Adipocyte (in vitro differentiated cells): ENCODE measurements around the gene MCU.
"Not testable (repeated sequence)": the region's sequence is repeated elsewhere in the genome, so short reads cannot be mapped to it uniquely, and the experiment has no call there.

Experiments
- DNase-seq: peaks from one replicate; pipeline ENCODE4 v3.0.0-alpha.2; 2015; ENCODE audit warnings: low read depth
- H3K27me3 ChIP-seq: replicated peaks from 2 replicates; pipeline ENCODE4 v1.7.0; 2013; ENCODE audit warnings: mild to moderate bottlenecking, low read length, moderate library complexity; ENCODE audit not compliant: control insufficient read depth, insufficient read depth
- H3K36me3 ChIP-seq: 2 replicates; pipeline ENCODE4 v1.7.0; 2013; ENCODE audit warnings: low read length, mild to moderate bottlenecking, moderate library complexity; ENCODE audit not compliant: control insufficient read depth, insufficient read depth, severe bottlenecking
- H3K4me1 ChIP-seq: 2 replicates; pipeline ENCODE4 v1.7.0; 2013; ENCODE audit warnings: mild to moderate bottlenecking, low read length, moderate library complexity; ENCODE audit not compliant: control insufficient read depth, insufficient read depth
- H3K4me3 ChIP-seq: 2 replicates; pipeline ENCODE4 v1.7.0; 2013; ENCODE audit warnings: mild to moderate bottlenecking, low read length, moderate library complexity
- H3K9ac ChIP-seq: 2 replicates; pipeline ENCODE4 v1.7.0; 2013; ENCODE audit warnings: mild to moderate bottlenecking, low read length, moderate library complexity
- H3K9me3 ChIP-seq: 2 replicates; pipeline ENCODE4 v1.7.0; 2013; ENCODE audit warnings: mild to moderate bottlenecking, low read length, moderate library complexity; ENCODE audit not compliant: control insufficient read depth

MCU gene

GRCh38 chr10:72733989-72734388 is 42.0 kb downstream of the MCU start:
- H3K4me3 ChIP-seq: no peak overlapping the region
- no peak for DNase-seq
- H3K27me3 ChIP-seq: no peaks in the 10 kb centered on the region
- no peaks in the 10 kb centered on the region for H3K9me3 ChIP-seq
- peaks cover 47% of the 10 kb centered on the region for H3K4me1 ChIP-seq
- H3K36me3 ChIP-seq: no peaks in the 10 kb centered on the region
- no peak overlapping the region for H3K9ac ChIP-seq

GRCh38 chr10:72735288-72735936 is 43.5 kb downstream of the MCU start:
- H3K9ac ChIP-seq: no peak overlapping the region

GRCh38 chr10:72736176-72736827 is 44.4 kb downstream of the MCU start:
- H3K36me3 ChIP-seq: no peaks in the 10 kb centered on the region
- H3K4me1 ChIP-seq: peaks cover 43% of the 10 kb centered on the region
- DNase-seq: peak; percentile 81
- H3K9ac ChIP-seq: peak overlapping the region; percentile 40
- no peaks in the 10 kb centered on the region for H3K9me3 ChIP-seq
- peak overlapping the region; percentile 7 for H3K4me3 ChIP-seq
- no peaks in the 10 kb centered on the region for H3K27me3 ChIP-seq

More at GRCh38 chr10:72735288-72735936, 43.5 kb downstream of the MCU start:
- DNase-seq: no peak
- Histone ChIP-seq H3K4me3 (no peak overlapping the region), H3K27me3 (no peaks in the 10 kb centered on the region), H3K9me3 (no peaks in the 10 kb centered on the region), H3K36me3 (no peaks in the 10 kb centered on the region), H3K4me1 (peaks cover 45% of the 10 kb centered on the region)

- DNase-seq: no peak
- H3K36me3 ChIP-seq: no peaks in the 10 kb centered on the region
- peaks cover 43% of the 10 kb centered on the region for H3K4me1 ChIP-seq
- H3K9me3 ChIP-seq: no peaks in the 10 kb centered on the region
- H3K9ac ChIP-seq: peak overlapping the region; percentile 40
- H3K4me3 ChIP-seq: peak overlapping the region; percentile 7
- no peaks in the 10 kb centered on the region for H3K27me3 ChIP-seq
Measured at GRCh38 chr10:72736828-72737220, 44.9 kb downstream of the MCU start.

GRCh38 chr10:72737357-72737756 is 45.4 kb downstream of the MCU start:
- DNase-seq, H3K9ac ChIP-seq, H3K4me3 ChIP-seq, H3K36me3 ChIP-seq, H3K9me3 ChIP-seq, H3K27me3 ChIP-seq: not testable (repeated sequence)
- peaks cover 43% of the 10 kb centered on the region for H3K4me1 ChIP-seq

GRCh38 chr10:72738486-72738885 is 46.5 kb downstream of the MCU start:
- DNase-seq: peak; percentile 11

GRCh38 chr10:72740528-72740927 is 48.6 kb downstream of the MCU start:
- Histone ChIP-seq H3K4me1 (peaks cover 41% of the 10 kb centered on the region), H3K9me3 (no peaks in the 10 kb centered on the region), H3K36me3 (no peaks in the 10 kb centered on the region), H3K4me3 (no peak overlapping the region), H3K27me3 (no peaks in the 10 kb centered on the region), H3K9ac (no peak overlapping the region)
- DNase-seq: peak; percentile 43

More at GRCh38 chr10:72738486-72738885, 46.5 kb downstream of the MCU start:
- H3K4me1 ChIP-seq: peaks cover 43% of the 10 kb centered on the region
- peak overlapping the region; percentile 53 for H3K9ac ChIP-seq
- H3K36me3 ChIP-seq: no peaks in the 10 kb centered on the region
- peak overlapping the region; percentile 43 for H3K4me3 ChIP-seq
- H3K9me3 ChIP-seq: no peaks in the 10 kb centered on the region
- no peaks in the 10 kb centered on the region for H3K27me3 ChIP-seq

GRCh38 chr10:72742092-72742491 is 50.1 kb downstream of the MCU start:
- H3K9ac ChIP-seq: no peak overlapping the region
- peaks cover 41% of the 10 kb centered on the region for H3K4me1 ChIP-seq
- H3K27me3 ChIP-seq: no peaks in the 10 kb centered on the region
- H3K4me3 ChIP-seq: no peak overlapping the region
- no peaks in the 10 kb centered on the region for H3K36me3 ChIP-seq
- no peak for DNase-seq
- H3K9me3 ChIP-seq: no peaks in the 10 kb centered on the region

- no peak for DNase-seq
- H3K36me3 ChIP-seq: no peaks in the 10 kb centered on the region
- no peak overlapping the region for H3K9ac ChIP-seq
- no peaks in the 10 kb centered on the region for H3K9me3 ChIP-seq
- no peaks in the 10 kb centered on the region for H3K27me3 ChIP-seq
- peaks cover 42% of the 10 kb centered on the region for H3K4me1 ChIP-seq
- H3K4me3 ChIP-seq: no peak overlapping the region
Measured at GRCh38 chr10:72742797-72743196, 50.9 kb downstream of the MCU start.

GRCh38 chr10:72744566-72744965 is 52.6 kb downstream of the MCU start:
- Histone ChIP-seq H3K9ac (no peak overlapping the region), H3K4me3 (no peak overlapping the region), H3K9me3 (no peaks in the 10 kb centered on the region), H3K27me3 (no peaks in the 10 kb centered on the region), H3K4me1 (peaks cover 28% of the 10 kb centered on the region), H3K36me3 (no peaks in the 10 kb centered on the region)
- DNase-seq: no peak

GRCh38 chr10:72746426-72747363 is 54.8 kb downstream of the MCU start:
- Histone ChIP-seq H3K27me3 (no peaks in the 10 kb centered on the region), H3K36me3 (no peaks in the 10 kb centered on the region), H3K9me3 (no peaks in the 10 kb centered on the region), H3K9ac (peak overlapping the region; percentile 3), H3K4me1 (peaks cover 19% of the 10 kb centered on the region), H3K4me3 (no peak overlapping the region)
- no peak for DNase-seq
